Erythroblast (primary cell): ENCODE measurements around the gene WFDC1.

Experiments
- GATA1 ChIP-seq: IDR thresholded peaks from 2 replicates; pipeline ENCODE4 v1.6.1; 2011; ENCODE audit warnings: low read depth, mild to moderate bottlenecking, control low read depth, low read length, moderate library complexity
- POLR2A ChIP-seq: IDR thresholded peaks from 2 replicates; pipeline ENCODE4 v1.6.1; 2011; ENCODE audit warnings: mild to moderate bottlenecking, low read length

DNA sequence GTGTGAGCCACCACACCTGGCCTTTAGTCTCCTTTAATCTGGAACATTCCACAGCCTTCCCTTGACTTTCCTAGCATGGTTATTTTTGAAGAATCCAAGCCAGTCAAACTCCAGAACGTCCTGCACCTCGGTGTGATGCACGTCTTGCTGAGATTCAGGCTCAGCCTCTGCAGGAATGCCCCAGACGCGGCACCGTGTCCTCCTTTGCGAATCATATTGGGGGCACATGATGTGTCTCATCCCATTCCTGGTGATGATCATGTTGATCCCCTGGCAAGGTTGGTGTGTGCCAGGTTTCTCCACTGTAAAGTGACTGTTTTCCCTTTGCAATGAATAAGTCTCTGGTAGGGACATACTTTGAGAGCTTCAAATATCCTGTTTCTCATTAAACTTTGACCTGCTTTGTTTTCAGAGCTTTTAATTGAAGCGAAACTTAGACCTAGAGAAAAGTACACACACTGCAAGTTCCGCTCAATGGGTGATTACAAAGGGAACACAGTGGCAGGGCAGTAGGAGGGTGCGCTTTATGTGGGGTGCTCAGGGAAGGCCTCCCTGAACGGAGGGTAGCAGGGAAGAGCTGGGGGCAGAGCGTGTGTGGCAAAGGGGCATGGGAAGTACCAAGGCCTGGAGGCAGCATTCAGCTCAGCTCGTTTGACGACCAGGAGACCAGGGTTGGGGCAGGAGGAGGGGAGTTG lies 64.1 kb downstream of the WFDC1 start:
- TF ChIP-seq POLR2A (no peak), GATA1 (no peak)
